H1 (cell line): ENCODE measurements around the gene SMAD6. TPM values are rescaled to one million over a fixed set of nuclear protein-coding genes. Genes with fewer than 3 reads are reported as not detected.

Source experiments
- CTCF ChIA-PET: fragments of 300-600 bp; sonication (Branson Sonifier 250); formaldehyde crosslinking; loops from one replicate; lab custom pipeline; 2021; ENCODE audit not compliant: partially characterized antibody; lab: Charles Lee
- POLR2A ChIA-PET: fragments of 300-600 bp; sonication (Branson Sonifier 250); formaldehyde crosslinking; loops from one replicate; lab custom pipeline; 2021; ENCODE audit warnings: inconsistent platforms; ENCODE audit not compliant: partially characterized antibody; lab: Charles Lee
- DNase-seq, 2 experiments: peaks; one replicate each; pipeline versions ENCODE4 v3.0.0 to v3.0.0-alpha.2; 2010 to 2022; ENCODE audit warnings: low spot score in 2 of 2, low read depth in 1 of 2, mixed read lengths in 1 of 2
- FAIRE-seq: peaks from 2 replicates; lab custom pipeline; 2011; peaks lifted over from hg19 to GRCh38; lab: Jason Lieb, UNC
- H2AFZ ChIP-seq: 2 replicates; pipeline ENCODE4 v1.8.1; 2012; ENCODE audit warnings: low read length, inconsistent platforms
- H2AK5ac ChIP-seq: 2 replicates; pipeline ENCODE4 v1.6.1; 2013; ENCODE audit warnings: low read depth, low read length
- H2BK120ac ChIP-seq: replicated peaks from 2 replicates; pipeline ENCODE3; 2013; ENCODE audit warnings: low read depth, low read length, inconsistent platforms
- H2BK12ac ChIP-seq: 2 replicates; pipeline ENCODE4 v1.6.1; 2013; ENCODE audit warnings: low read depth, low read length
- H2BK15ac ChIP-seq: 2 replicates; pipeline ENCODE4 v1.6.1; 2013; ENCODE audit warnings: low read length
- H2BK20ac ChIP-seq: 2 replicates; pipeline ENCODE4 v1.6.1; 2013; ENCODE audit warnings: low read length
- H2BK5ac ChIP-seq: 2 replicates; pipeline ENCODE4 v1.6.1; 2013; ENCODE audit warnings: low read depth, low read length
- H3K14ac ChIP-seq: 2 replicates; pipeline ENCODE4 v1.6.1; 2013; ENCODE audit warnings: inconsistent platforms; ENCODE audit not compliant: insufficient read length
- H3K18ac ChIP-seq: 2 replicates; pipeline ENCODE4 v1.6.1; 2013; ENCODE audit warnings: low read length; ENCODE audit errors: extremely low read depth
- H3K23ac ChIP-seq: 2 replicates; pipeline ENCODE4 v1.6.1; 2013; ENCODE audit warnings: inconsistent platforms; ENCODE audit not compliant: insufficient read length
- H3K23me2 ChIP-seq: 2 replicates; pipeline ENCODE4 v1.6.1; 2013; ENCODE audit warnings: low read depth, low read length
- H3K27ac ChIP-seq: 2 replicates; pipeline ENCODE4 v1.6.1; 2011; ENCODE audit warnings: low read depth, low read length, inconsistent platforms
- H3K27me3 ChIP-seq, 4 experiments: replicated peaks in 1 of 4; 1 replicate in 1 of 4; 2 replicates in 3 of 4; pipeline versions ENCODE4 v1.6.1 to v1.8.1; 2011 to 2013; ENCODE audit warnings: low read length in 3 of 4, mild to moderate bottlenecking in 3 of 4, inconsistent platforms in 2 of 4, mixed read lengths in 2 of 4, moderate library complexity in 1 of 4; ENCODE audit not compliant: control insufficient read depth in 3 of 4, insufficient read depth in 3 of 4; ENCODE audit errors: extremely low read depth in 1 of 4
- H3K36me3 ChIP-seq, 4 experiments: 2 replicates each; pipeline versions ENCODE4 v1.6.1 to v1.8.1; 2011 to 2013; ENCODE audit warnings: mild to moderate bottlenecking in 4 of 4, low read length in 3 of 4, moderate library complexity in 2 of 4, control low read depth in 1 of 4, inconsistent platforms in 1 of 4; ENCODE audit not compliant: insufficient read depth in 4 of 4, control insufficient read depth in 2 of 4
- H3K4ac ChIP-seq: replicated peaks from 2 replicates; pipeline ENCODE3; 2013; ENCODE audit warnings: low read length, low read depth, mixed read lengths, inconsistent platforms; ENCODE audit not compliant: insufficient read length
- H3K4me1 ChIP-seq, 4 experiments: replicated peaks in 1 of 4; 1 replicate in 1 of 4; 2 replicates in 3 of 4; pipeline versions ENCODE4 v1.6.1 to v1.8.1; 2011 to 2013; ENCODE audit warnings: low read length in 3 of 4, inconsistent platforms in 2 of 4, mixed read lengths in 1 of 4; ENCODE audit not compliant: insufficient read depth in 4 of 4, control insufficient read depth in 3 of 4
- H3K4me2 ChIP-seq, 2 experiments: 2 replicates each; pipeline versions ENCODE4 v1.6.1 to v1.8.1; 2011 to 2013; ENCODE audit warnings: low read depth in 2 of 2, low read length in 2 of 2, control low read depth in 1 of 2, inconsistent platforms in 1 of 2, mild to moderate bottlenecking in 1 of 2; ENCODE audit not compliant: insufficient read depth in 1 of 2
- H3K4me3 ChIP-seq, 4 experiments: fragments of 200-600, 300-600 bp in 1 of 4; sonication (generic), shearing (Covaris generic), sonication (Bioruptor Twin) in 1 of 4; 2 replicates each; pipeline versions ENCODE4 v1.5.1 to v1.8.1; 2011 to 2016; ENCODE audit warnings: low read length in 4 of 4, low read depth in 3 of 4, control low read depth in 2 of 4, inconsistent platforms in 2 of 4, mild to moderate bottlenecking in 2 of 4, mixed read lengths in 1 of 4, moderate library complexity in 1 of 4; ENCODE audit not compliant: insufficient read depth in 2 of 4; ENCODE audit errors: extremely low read depth in 1 of 4
- H3K56ac ChIP-seq: replicated peaks from 2 replicates; pipeline ENCODE3; 2013; ENCODE audit warnings: low read depth, mild to moderate bottlenecking, mixed read lengths, low read length, inconsistent platforms; ENCODE audit not compliant: insufficient read length
- H3K79me1 ChIP-seq: 2 replicates; pipeline ENCODE4 v1.6.1; 2013; ENCODE audit warnings: low read depth, low read length, control low read depth
- H3K79me2 ChIP-seq, 2 experiments: 2 replicates each; pipeline versions ENCODE4 v1.6.1 to v1.8.1; 2012 to 2013; ENCODE audit warnings: low read length in 2 of 2, mild to moderate bottlenecking in 2 of 2, inconsistent platforms in 1 of 2; ENCODE audit not compliant: insufficient read depth in 2 of 2, control insufficient read depth in 1 of 2
- H3K9ac ChIP-seq, 4 experiments: replicated peaks in 1 of 4; 1 replicate in 1 of 4; 2 replicates in 3 of 4; pipeline versions ENCODE4 v1.6.1 to v1.8.1; 2011 to 2013; ENCODE audit warnings: low read depth in 3 of 4, low read length in 3 of 4, control low read depth in 2 of 4, mild to moderate bottlenecking in 2 of 4, moderate library complexity in 2 of 4, inconsistent platforms in 1 of 4; ENCODE audit errors: extremely low read depth in 1 of 4
- H3K9me3 ChIP-seq, 2 experiments: 2 replicates each; pipeline versions ENCODE4 v1.6.1 to v1.8.1; 2012 to 2013; ENCODE audit warnings: mild to moderate bottlenecking in 2 of 2, moderate library complexity in 2 of 2, control low read depth in 1 of 2, inconsistent platforms in 1 of 2, low read depth in 1 of 2, low read length in 1 of 2, mixed read lengths in 1 of 2; ENCODE audit not compliant: insufficient read depth in 2 of 2
- H4K20me1 ChIP-seq, 2 experiments: replicated peaks in 1 of 2; 2 replicates each; pipeline versions ENCODE3 to v1.8.1; 2011 to 2013; ENCODE audit warnings: inconsistent platforms in 2 of 2, low read length in 2 of 2, mild to moderate bottlenecking in 1 of 2; ENCODE audit not compliant: insufficient read depth in 2 of 2, control insufficient read depth in 1 of 2
- H4K5ac ChIP-seq: 2 replicates; pipeline ENCODE4 v1.6.1; 2013; ENCODE audit warnings: low read length, low read depth, mixed read lengths, inconsistent platforms; ENCODE audit not compliant: insufficient read length
- H4K8ac ChIP-seq: 2 replicates; pipeline ENCODE4 v1.8.0; 2013; ENCODE audit warnings: mild to moderate bottlenecking, moderate library complexity, low read length, inconsistent platforms; ENCODE audit not compliant: insufficient read depth; ENCODE audit errors: extremely low read depth
- H4K91ac ChIP-seq: replicated peaks from 2 replicates; pipeline ENCODE3; 2013; ENCODE audit warnings: low read length, mixed read lengths, inconsistent platforms; ENCODE audit not compliant: insufficient read length
- ATF3 ChIP-seq: IDR thresholded peaks from 2 replicates; pipeline ENCODE4 v1.6.1; 2011; ENCODE audit warnings: low read depth, mild to moderate bottlenecking, low read length; ENCODE audit not compliant: insufficient read depth
- CBX8 ChIP-seq: fragments of 300-800, 300-1000 bp; sonication (generic); IDR thresholded peaks from 2 replicates; pipeline ENCODE4 v1.7.1; 2016; ENCODE audit warnings: low read depth, low read length, borderline replicate concordance
- CHD1 ChIP-seq: IDR thresholded peaks from 2 replicates; pipeline ENCODE4 v1.6.1; 2012; ENCODE audit warnings: low read depth, low read length, improper control_type of control experiment
- CHD2 ChIP-seq: IDR thresholded peaks from 2 replicates; pipeline ENCODE4 v1.6.1; 2012; ENCODE audit warnings: low read length, improper control_type of control experiment
- MAFK ChIP-seq: IDR thresholded peaks from 2 replicates; pipeline ENCODE4 v1.6.1; 2012; ENCODE audit warnings: low read depth, mild to moderate bottlenecking, improper control_type of control experiment, low read length
- MAX ChIP-seq: IDR thresholded peaks from 2 replicates; pipeline ENCODE4 v1.6.1; 2012; ENCODE audit warnings: inconsistent platforms
- NRF1 ChIP-seq: IDR thresholded peaks from 2 replicates; pipeline ENCODE4 v1.6.1; 2011; ENCODE audit warnings: mild to moderate bottlenecking, low read depth, low read length, improper control_type of control experiment
- POLR2A ChIP-seq, 2 experiments: IDR thresholded peaks; 1 replicate in 1 of 2; 2 replicates in 1 of 2; pipeline ENCODE4 v1.6.1; 2011; ENCODE audit warnings: low read depth in 2 of 2, low read length in 2 of 2, mild to moderate bottlenecking in 2 of 2; ENCODE audit errors: control extremely low read depth in 1 of 2
- RAD21 ChIP-seq, 2 experiments: IDR thresholded peaks in 1 of 2; conservative IDR thresholded peaks in 1 of 2; 2 replicates each; pipeline ENCODE4 v1.6.1; 2011; ENCODE audit warnings: low read depth in 2 of 2, low read length in 2 of 2, improper control_type of control experiment in 1 of 2, inconsistent platforms in 1 of 2, mild to moderate bottlenecking in 1 of 2, moderate library complexity in 1 of 2
- SIX5 ChIP-seq: IDR thresholded peaks from 2 replicates; pipeline ENCODE4 v1.6.1; 2011; ENCODE audit warnings: mild to moderate bottlenecking, low read depth, low read length
- TAF1 ChIP-seq: IDR thresholded peaks from 2 replicates; pipeline ENCODE4 v1.6.1; 2011; ENCODE audit warnings: mild to moderate bottlenecking, low read depth, low read length
- YY1 ChIP-seq: IDR thresholded peaks from 2 replicates; pipeline ENCODE4 v1.6.1; 2011; ENCODE audit warnings: low read depth, mild to moderate bottlenecking, low read length
- WGBS, 2 experiments: shearing (Covaris generic) in 1 of 2; methylation state at CpG; one replicate each; pipeline versions ENCODE4 v1.1.6 to v1.1.7; 2013 to 2015; ENCODE audit warnings: low lambda C conversion rate in 2 of 2, mixed read lengths in 2 of 2, inconsistent platforms in 1 of 2, low coverage in 1 of 2, missing lambda C conversion rate in 1 of 2; ENCODE audit not compliant: insufficient replicate concordance in 2 of 2, insufficient coverage in 1 of 2, insufficient read length in 1 of 2; ENCODE audit errors: extremely low coverage in 1 of 2, missing lambda C conversion rate in 1 of 2; 5-methylcytosine and 5-hydroxymethylcytosine counted together
- polyA plus RNA-seq, 7 experiments: library from polyadenylated mRNA; depleted of rRNA in 3 of 7; stranded (reverse) in 5 of 7; unstranded in 2 of 7; fragments of >200 nt in 5 of 7; fragments of 200-250 nt in 2 of 7; gene quantifications; 1 replicate in 5 of 7; 2 replicates in 1 of 7; 4 replicates in 1 of 7; pipeline versions ENCODE4 v1.2.1 to v1.2.3, GENCODE V29; 2011 to 2013; ENCODE audit warnings: missing spikeins in 2 of 7, mixed read lengths in 2 of 7
- total RNA-seq: library from RNA; stranded (reverse); fragmentation: NEBNext Ultra II Directional; extraction: Animal tissue kit (Norgen Biotek cat#: 25700); gene quantifications from 2 replicates; pipeline ENCODE4 v1.2.1, GENCODE V29; 2021

Gene SMAD6
- total and polyA plus RNA-seq, 2 of the 8 experiments (the other 6 are each of a cell fraction or from before 2014, with no cell fraction given): 1.8 to 7.0 TPM

- CTCF ChIA-PET: interaction anchor here (1.1 to 16.9 kb wide), 11 partner anchors 8 to 155 kb away, joined by 3 to 361 read pairs (median 9); no protein-coding TSS in a partner anchor
Observed at GRCh38 chr15:66708389-66708788, 6.4 kb downstream of the SMAD6 start.

More at GRCh38 chr15:66708389-66708788, 6.4 kb downstream of the SMAD6 start:
- no peak overlapping the region for H2AFZ ChIP-seq
- peaks cover 9 to 20% of the 10 kb centered on the region in 2 experiments for H4K20me1 ChIP-seq
- no peak overlapping the region for H3K56ac ChIP-seq
- FAIRE-seq (no peak), DNase-seq (no peak)
- no peak overlapping the region for H2BK5ac ChIP-seq
- H3K23me2 ChIP-seq: peaks cover 9% of the 10 kb centered on the region; the same call in 1 of the 2 replicates
- no peak overlapping the region for H2AK5ac ChIP-seq
- no peak overlapping the region for H3K14ac ChIP-seq
- H3K9ac ChIP-seq: no peak overlapping the region
- H4K5ac ChIP-seq: no peak overlapping the region
- H3K9me3 ChIP-seq: no peaks in the 10 kb centered on the region
- no peak overlapping the region for H4K8ac ChIP-seq
- WGBS, 2 experiments: 97% methylated on average over 7 of the region's 7 CpGs; no CpG with 5 or more reads in 1 of the 2 experiments
- H3K79me1 ChIP-seq: no peaks in the 10 kb centered on the region
- no peak overlapping the region for H4K91ac ChIP-seq
- peaks cover 0 to 22% (median 14%) of the 10 kb centered on the region in 4 experiments; a peak in 6 of 7 replicates for H3K4me1 ChIP-seq
- no peaks in the 10 kb centered on the region for H3K79me2 ChIP-seq
- H3K27me3 ChIP-seq: peaks cover 14 to 25% (median 22%) of the 10 kb centered on the region in 4 experiments; a peak in 6 of 7 replicates
- H2BK12ac ChIP-seq: no peak overlapping the region
- H3K18ac ChIP-seq: no peak overlapping the region
- H2BK20ac ChIP-seq: no peak overlapping the region
- H3K4ac ChIP-seq: no peak overlapping the region
- no peak overlapping the region for H2BK15ac ChIP-seq
- H2BK120ac ChIP-seq: no peak overlapping the region
- H3K23ac ChIP-seq: no peak overlapping the region
- no peak overlapping the region for H3K27ac ChIP-seq
- no peak overlapping the region for H3K4me3 ChIP-seq
- H3K36me3 ChIP-seq: peaks cover 0 to 6% (median 0%) of the 10 kb centered on the region in 4 experiments; a peak in 1 of 8 replicates
- H3K4me2 ChIP-seq: no peak overlapping the region
- TF ChIP-seq CHD2: no peak
- TF ChIP-seq ATF3: no peak
- TF ChIP-seq RAD21 (IDR thresholded peaks at IDR 0.05 in 1 of 2, conservative IDR thresholded peaks at IDR 0.05 in 1 of 2; ENCODE audit: low read depth in 2 of 2, low read length in 2 of 2): no peak
- no peak for TF ChIP-seq CHD1
- no peak for TF ChIP-seq MAX
- no peak for TF ChIP-seq MAFK
- no peak for TF ChIP-seq CBX8
- TF ChIP-seq NRF1: no peak
- TF ChIP-seq SIX5: no peak
- no peak for TF ChIP-seq TAF1
- no peak for TF ChIP-seq YY1
- no peak for TF ChIP-seq POLR2A (IDR thresholded peaks at IDR 0.05; ENCODE audit: control extremely low read depth in 1 of 2, low read depth in 2 of 2, low read length in 2 of 2)
- POLR2A ChIA-PET: interaction anchor here (1.2 to 2.2 kb wide), 2 partner anchors 13 to 90 kb away, joined by 3 to 5 read pairs; no protein-coding TSS in a partner anchor
